GM21447 (cell line): ENCODE results near the gene TCL1A.

Experiments used
- ATAC-seq: cut with Tn5 transposase; IDR thresholded peaks from one replicate; pipeline ENCODE4 v1.9.1; 2021; ENCODE audit not compliant: unreplicated experiment

The TCL1A gene

DNA sequence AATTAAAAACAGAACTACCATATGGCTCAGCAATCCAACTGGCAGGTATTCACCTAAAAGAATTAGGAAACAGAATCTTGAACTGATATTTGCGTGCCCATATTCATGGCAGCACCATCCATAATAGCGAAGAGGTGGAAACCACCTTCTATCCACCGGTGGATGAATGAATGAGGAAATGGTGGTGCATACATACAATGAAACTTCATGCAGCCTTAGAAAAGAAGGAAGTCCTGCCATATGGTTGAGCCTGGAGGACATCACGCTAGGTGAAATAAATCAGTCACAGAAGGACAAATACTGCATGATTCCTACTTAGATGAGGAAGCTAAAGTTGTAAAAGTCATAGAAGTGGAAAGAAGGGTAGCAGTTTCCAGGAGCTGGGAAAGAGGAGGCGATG is 6.6 kb downstream of the TCL1A start:
- no peak for ATAC-seq

DNA sequence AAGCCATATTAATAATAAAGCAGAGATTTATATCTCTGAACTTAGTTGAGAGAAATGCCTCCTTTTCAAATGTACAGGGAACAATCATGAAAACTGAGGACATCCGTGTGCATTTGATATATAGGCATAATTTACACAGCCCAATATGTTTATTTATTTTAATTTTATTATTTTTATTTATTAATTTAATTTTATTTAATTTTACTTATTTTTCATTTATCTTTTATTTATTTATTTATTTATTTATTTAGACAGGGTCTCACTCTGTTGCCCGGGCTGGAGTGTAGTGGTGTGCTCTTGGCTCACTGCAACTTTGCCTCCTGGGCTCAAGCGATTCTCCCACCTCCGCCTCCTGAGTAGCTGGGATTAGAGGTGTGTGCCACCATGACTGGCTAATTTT is 8.4 kb downstream of the TCL1A start:
- no peak for ATAC-seq

DNA sequence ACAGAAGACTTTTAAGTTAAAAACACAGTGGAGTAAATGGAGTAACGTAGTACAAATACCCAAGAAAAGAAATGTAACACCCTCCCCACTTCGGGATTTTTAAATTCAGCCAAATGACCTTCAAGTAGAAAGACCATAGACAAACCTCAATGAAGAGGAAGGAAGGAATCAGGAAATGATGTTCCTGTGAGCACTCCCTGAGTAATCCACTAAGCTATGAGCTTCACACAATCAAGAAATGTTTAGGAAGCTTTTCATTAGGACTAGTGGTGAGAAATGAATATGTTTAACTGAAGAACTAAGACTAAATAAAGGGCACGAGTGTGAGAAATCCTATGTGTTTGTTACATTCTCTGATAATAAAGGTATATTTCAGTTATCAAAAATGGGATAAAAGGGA is 10.1 kb downstream of the TCL1A start:
- no peak for ATAC-seq

DNA sequence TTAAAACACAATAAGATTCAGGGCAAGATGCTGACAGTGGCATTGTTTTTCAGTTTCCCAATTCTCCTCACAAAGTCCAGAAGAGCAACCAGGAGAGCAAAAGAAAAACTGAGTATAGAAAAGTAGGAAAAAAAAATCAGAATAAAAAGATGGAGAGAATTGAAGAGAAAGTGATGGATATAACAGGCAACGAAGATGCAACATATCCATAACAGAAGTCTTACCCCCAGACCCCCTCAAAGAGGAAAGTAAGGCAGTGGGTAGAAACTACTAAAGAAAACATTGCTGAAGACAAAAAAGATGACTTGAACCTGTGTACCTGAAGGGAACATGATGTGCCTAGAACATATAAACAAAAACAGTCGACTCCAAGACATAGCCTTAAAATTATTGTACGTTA is 10.6 kb downstream of the TCL1A start:
- no peak for ATAC-seq

DNA sequence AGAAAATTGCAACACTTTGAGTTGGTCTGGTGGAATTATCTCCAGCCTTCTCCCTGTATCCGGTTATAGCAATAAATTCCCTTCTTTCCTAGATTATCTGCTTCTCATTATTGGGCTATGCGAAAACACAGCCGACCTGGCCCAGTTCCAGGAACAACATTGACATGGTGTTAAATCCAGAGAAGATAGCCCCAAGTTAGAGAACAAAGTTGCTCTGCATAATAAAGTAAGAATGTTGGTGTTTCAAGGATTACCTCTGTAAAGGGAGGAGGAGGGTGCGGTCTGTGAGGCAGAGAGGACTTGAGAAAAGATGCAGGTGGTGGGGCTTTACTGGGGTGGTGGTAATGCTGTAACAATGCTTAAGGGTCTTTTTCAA is 12.1 kb downstream of the TCL1A start:
- ATAC-seq = no peak

DNA sequence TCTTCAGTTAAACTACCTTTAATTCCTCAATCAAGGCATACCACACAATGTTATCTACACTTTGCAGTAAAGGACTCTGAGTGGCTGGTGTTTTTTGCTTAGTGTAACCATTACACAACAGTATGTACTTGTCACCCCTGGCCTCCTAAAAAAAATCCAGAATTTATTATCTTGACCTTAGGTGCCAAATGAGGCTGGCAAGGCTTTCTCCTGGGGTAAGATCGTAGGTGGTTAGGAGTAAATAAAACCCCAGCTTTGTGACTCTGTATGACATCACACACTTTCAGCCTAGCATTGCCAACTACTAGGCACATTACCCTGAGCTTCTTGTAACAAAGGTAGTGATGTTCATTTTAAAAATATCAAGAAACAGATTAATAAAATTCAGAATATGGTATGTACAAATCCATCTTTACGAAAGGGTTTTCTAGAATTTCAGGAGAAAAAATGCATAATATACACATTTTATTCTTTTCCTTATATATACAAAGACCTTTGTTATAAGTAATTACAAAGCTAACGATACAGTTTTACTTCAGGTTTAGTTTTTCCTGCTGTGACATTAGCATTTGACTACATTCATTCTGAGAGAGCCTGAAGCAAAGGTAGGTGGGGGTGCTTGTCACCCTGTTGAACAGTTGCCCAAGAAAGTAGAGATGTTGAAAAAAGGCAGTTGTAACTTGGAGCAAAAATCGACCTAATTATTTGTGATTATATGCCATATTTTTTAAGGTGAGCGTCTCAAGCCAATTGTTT is 13.5 kb downstream of the TCL1A start:
- no peak for ATAC-seq

DNA sequence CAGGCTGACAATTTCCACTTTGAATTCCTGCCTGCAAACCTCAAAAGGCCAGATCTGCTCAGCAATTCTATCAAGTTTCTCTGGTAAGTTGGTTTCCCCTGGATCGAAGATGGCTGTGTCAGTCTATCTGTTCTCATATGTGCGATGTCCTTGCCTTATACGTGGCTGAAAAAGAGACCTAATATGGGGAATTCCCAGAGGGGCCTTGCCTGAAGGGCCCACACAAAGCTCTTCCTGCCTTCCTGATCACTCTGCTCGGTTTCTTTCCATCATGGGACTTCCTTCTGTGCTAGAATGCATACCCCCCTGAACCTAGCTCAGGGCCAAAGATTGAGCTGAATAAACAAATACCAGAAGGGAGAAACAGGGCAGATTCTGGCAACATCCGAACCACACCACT is 14.5 kb downstream of the TCL1A start:
- ATAC-seq = peak; percentile 47

DNA sequence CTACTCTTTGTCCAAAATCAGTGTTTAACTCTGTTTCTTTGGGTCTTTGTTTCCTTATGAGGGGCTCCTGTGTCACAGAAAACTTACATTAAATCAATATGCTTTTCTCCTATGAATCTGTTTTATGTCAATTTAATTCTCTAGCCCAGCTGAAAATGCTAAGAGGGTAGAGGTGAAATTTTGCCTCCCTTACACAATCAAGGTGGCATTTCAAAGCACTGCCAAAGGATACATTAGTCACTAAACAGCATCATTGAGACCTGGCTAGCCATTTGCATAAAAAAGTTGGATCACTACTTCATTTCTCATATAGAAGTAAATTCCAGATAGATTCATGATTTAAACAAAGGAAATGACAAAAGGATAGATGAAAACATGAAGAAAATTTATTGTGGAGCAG is 15.6 kb downstream of the TCL1A start:
- ATAC-seq = no peak

DNA sequence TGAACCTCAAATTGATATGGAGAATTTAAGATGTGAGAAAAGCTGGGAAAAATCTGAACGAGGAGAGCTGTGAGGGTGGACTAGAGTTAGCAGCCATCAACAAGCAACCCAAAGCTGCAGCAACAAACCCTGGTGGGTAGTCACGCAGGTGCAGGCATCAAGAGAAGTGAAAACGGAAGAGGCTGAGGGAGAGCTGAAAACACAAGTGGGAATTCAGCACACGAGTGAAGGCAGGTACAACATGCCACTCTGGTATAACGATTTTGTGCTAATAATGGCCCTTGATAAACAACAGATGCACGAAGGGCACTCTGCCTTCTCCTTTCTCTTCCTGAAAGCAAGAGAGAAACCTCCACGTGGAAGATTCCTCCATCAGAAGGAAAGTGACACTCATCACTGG is 16.2 kb downstream of the TCL1A start:
- peak; percentile 37 for ATAC-seq

DNA sequence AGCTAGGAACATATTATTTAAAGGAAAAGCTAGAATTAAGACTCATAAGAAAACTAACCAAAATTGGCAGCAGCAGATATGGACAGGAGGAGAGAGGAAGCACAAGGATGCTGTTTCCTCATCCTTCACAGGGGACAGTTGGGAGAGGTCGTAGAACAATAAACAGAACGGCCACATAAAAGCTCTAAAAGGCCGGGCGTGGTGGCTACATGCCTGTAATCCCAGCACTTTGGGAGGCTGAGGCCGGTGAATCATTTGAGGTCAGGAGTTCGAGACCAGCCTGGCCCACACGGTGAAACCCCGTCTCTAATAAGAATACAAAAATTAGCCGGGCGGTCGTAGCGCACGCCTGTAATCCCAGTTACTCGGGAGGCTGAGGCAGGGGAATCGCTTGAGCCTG is 17.2 kb downstream of the TCL1A start:
- ATAC-seq = no peak

DNA sequence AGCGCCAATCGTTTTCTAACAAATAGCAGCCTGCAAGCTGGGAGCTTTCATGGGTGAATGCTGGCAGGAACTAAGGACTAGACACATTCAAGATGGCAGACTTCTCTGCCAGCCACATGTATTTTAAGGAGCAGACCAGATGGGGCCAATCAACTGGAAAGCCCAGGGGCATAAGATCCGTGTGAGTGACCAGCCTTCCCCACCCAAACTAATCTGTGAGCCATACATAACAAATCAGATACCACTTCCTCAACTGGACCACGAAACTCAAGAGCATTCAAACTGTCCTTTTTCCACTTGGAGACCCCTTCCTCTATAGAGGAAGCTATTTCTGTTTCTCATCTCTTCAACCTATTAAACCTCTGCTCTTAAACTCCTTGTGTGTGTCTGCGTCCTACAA is 18.0 kb downstream of the TCL1A start:
- ATAC-seq = no peak

DNA sequence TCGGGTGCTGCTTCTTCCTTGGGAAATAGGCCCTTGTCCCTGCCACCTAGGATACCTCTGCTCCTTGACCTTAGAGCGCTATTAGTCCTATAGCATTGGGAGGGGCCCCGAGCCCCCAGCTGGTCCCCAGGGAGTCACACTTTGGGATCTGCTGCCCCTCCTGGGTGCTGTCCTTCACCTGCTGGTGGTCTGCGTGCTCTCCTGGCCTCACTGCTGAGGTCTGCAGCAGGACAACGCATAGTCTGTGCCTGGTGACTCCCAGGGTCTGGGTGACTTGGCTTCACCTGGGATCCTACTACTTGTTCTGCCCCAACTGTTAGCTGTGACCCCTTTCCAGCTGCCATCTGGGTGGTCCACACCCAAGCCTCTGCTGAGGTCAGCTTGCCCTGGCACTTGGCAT is 18.9 kb downstream of the TCL1A start:
- ATAC-seq = no peak

DNA sequence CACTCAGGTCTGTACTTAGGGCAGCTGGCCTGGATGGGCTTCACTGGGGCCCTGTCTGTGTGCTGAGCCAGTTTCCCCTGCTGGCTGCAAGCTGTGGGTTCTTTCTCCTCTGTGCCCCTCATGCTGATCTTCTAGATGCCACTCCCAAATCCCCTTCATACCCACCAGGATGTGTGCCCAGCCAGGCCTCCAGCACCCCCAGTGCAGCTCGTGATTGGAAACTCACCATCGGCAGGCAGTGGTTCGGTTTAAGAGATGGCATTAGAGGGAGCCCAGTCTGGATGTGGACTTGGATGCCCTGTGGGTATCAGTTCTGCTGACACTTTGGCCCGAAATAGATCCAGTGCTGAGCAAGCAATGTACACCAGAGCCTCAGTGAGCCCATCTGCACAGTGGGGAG is 21.8 kb downstream of the TCL1A start:
- ATAC-seq = no peak

DNA sequence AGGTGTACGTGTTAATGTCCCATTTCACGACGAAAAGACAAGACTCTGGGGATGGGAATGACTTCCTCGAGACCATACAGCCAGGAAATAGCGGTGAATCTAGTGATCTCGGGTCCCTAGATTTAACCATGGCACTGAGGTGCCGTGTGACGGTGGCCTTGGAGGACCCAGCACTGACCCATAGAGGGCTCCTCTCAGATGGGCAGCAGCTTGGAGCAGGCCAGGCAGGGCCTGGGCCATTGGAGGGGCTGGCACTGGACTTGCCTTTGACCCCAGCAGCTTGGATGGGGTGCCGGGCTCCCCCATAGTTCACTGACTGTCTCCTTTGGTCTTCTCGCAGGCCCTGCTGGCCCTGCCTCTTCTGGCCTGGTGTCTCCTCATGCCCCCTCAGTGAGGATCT is 22.3 kb downstream of the TCL1A start:
- no peak for ATAC-seq

DNA sequence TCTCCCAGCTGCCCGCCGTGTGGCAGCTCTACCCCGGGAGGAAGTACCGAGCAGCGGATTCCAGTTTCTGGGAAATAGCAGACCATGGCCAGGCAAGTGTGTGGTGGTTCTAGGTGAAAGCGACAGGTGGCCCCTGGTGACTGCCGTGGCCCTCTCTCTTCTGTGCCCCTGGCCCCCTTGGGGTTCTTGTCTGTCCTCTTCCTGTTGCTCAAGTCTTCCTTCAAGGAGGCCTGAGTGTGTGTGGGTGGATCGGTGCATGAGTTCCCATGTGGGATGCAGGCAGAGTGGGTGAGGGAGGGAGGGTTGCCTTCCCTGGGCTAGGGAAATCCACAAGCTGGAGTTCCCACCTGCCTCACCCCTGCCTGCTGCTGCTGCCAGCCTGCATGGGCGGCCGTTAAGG is 23.1 kb downstream of the TCL1A start:
- no peak for ATAC-seq

DNA sequence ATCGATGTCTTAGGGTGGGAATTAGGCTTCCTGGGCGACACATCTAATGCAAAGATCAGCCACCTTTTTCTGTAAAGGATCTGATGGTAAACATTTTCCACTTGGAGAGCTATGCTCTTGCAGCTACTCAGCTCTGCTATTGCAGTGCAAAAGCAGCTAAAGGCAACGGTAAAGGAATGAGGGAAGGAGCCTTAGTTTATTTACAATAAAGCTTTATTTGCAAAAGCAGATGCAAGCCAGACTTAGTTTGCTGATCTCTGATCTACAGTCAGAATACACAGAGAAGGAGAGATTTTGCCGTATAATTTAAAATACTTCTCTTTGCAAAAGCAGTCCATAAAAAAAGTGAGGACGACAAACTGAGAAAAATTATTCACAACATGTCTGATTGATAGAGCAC is 24.5 kb downstream of the TCL1A start:
- ATAC-seq = no peak

DNA sequence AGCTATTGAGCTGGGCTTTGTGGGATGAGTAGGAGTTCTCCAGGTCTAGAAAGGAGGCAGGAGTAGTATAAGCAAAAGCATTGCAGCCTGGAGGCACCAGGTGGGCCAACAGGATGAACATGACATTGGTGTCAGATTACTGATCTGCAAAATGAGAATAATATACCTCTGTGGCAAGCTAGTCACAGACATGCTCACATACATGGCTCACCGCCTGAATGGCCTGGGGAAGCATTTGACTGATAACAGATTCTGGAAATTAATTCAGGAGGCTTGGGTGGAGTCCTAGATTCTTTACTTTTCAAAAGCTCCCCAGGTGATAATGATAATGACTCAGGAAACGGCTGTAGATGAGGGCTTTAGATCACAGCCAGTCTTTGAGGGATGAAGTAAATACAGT is 27.0 kb downstream of the TCL1A start:
- ATAC-seq = no peak

DNA sequence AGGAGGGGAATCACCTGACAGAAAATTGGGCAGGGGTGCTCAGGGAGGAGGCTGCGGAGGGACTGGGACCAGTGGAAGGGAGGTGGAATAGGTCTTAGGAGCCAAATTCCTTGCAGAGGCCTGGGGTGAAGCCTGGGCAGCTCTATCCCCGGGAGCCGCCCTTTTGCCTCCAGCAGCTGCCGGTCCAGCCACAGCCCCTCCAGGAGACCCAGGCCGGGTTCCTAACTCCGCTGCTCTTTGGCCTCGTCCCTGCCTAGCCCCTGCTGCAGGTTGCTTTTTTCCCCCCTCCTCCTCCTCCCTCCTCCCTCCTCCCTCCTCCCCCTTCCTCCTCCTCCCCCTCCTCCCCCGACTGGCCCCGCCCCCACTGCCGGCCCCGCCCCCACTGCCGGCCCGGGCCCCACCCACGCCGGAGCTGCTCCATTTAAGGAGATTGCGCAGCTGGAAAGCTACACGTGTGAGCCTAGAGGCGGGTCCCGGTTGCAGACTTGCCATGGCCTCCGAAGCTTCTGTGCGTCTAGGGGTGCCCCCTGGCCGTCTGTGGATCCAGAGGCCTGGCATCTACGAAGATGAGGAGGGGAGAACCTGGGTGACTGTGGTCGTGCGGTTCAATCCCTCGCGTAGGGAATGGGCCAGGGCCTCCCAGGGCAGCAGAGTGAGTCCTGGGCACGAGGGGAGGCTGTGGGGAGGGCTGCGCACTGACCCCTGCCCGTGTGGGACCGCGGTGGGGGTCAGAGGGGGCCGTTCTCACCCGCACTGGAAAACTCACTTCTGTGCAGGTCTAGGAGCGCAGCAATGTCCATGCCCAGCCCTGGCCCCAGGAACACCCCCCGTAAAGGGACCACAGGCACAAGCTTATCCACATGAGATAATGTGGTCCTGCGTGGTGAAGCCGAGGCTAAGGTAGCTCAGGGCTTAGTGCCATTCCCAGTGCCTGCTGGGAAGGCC is 27.7 kb downstream of the TCL1A start, which contains the start of gene TCL1B:
TCL1B (plus strand) TSS at position 449 of the 945 bp plus-strand sequence; CDS start at position 491, 42 bp downstream.
- no peak for ATAC-seq

DNA sequence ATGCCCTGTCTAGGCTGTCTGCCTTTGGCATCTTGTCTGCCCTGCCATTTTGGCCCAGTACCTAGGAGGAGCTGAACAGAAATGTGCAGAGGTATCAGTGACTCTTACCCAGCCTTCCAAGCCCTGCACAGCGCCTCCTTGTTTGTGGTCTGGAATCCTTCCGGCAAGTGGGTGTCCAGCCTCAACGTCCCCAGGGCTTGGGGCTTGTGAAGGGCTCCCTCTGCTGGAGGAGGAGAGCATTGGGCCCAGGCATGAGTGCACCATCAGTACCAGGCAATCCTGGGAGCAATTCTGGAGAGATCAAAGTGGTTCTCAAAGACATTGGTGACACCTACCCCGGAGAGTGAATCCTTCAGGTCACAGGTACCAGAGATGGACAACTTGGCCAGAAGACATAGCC is 30.1 kb downstream of the TCL1A start:
- ATAC-seq = no peak

DNA sequence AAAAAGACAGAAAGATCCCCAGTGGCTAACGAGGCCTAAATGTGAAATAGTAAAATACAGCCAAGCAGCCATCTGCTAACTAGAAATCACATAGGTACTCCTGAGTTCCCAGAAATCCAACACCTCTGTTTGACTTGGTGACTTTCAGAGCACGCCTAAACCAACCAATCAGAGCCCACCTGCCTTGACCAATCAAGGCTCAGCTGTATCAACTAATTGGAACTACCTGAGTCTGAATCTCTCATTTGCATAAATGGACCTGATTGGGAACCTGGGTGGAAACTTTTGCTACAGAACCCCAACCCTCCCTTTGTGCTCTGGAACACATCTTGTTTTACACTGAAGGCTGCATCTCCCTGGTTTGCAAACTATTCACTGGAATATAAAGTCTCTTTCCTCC is 32.8 kb downstream of the TCL1A start:
- ATAC-seq = no peak

DNA sequence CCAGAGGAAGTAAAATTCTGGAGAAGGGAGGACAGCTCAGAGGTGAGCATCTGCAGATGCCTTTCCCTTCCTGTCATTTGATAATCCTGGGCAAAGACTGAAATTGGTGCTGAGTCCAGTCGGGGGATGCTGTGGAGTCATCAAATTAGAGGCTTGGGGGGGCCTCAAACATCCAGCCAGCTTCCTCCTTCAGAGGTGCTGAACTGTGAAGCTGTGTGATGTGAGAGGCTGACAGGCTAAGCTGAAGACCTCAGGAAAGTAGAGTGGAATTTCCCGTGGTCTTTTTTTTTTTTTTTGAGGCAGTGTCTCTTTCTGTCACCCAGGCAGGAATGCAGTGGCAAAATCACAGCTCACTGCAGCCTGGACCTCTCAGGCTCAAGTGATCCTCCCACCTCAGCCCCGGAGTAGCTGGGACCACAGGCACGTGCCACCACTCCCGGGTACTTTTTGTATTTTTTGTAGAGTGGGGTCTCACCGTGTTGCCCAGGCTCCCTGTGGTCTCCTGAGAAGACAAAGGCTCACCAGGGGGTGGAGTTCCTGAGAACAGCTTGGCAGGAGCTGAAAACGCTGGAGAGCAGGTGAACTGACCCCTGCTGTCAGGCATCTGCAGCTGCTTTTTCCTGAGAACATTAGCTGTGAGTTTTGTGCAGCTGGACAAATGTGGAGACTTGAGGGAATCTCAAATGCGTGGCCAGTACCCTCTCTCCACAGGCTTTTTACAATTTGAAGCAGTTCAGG is 33.8 kb downstream of the TCL1A start:
- no peak for ATAC-seq
